CD4-positive, alpha-beta T cell treated with Interleukin-15 for 4 hours (primary cell): Measurements from ENCODE around the gene TNFRSF25.
"Not testable (repeated sequence)": the region's sequence is repeated elsewhere in the genome, so short reads cannot be mapped to it uniquely, and the experiment has no call there.

Experiments
- DNase-seq: peaks from one replicate; pipeline ENCODE4 v3.0.0-alpha.2; 2020; ENCODE audit warnings: low spot score

The TNFRSF25 gene

DNA sequence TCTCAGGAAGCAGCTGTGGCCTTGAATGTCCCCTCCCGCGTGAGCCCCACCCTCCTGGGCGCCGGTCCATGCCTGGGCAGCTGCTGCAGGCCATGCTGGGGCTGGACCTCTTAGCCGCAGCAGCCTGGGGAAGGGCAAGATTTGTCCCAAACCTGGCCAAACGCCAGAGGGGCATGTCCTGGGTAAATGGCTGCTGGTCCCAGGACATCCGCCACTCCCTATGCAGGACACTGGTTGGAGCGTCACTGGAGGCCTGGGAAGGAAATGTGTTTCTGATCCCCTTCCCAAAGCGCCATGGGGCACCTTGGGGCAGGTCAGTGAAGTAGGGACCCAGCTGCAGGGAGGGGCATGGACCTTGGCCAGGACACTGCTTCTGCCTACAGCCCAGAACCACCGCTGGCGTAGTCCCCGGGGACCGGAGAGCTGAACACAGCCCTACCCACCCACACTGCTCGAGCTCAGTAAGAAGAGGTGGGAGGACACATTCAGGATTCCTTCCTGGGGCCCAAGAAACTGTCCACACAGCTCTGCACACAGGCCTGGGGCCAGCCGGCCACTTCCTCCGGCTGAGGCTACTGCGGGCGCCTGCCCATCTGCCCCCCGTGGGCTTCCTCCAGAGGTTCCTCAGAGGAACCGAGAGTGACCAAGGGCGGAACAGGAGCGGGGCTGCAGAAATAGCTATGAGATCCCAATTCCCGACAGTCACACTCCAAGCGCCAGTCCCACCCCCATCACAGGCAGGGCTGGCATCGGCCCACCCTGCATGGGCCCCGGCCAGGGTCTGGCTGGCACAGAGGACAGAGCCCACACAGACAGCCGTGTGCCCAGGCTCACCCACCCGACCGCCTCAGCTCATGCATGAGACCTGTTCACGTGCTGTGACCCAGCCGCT is 36.3 kb upstream of the TNFRSF25 start:
- DNase-seq = no peak

DNA sequence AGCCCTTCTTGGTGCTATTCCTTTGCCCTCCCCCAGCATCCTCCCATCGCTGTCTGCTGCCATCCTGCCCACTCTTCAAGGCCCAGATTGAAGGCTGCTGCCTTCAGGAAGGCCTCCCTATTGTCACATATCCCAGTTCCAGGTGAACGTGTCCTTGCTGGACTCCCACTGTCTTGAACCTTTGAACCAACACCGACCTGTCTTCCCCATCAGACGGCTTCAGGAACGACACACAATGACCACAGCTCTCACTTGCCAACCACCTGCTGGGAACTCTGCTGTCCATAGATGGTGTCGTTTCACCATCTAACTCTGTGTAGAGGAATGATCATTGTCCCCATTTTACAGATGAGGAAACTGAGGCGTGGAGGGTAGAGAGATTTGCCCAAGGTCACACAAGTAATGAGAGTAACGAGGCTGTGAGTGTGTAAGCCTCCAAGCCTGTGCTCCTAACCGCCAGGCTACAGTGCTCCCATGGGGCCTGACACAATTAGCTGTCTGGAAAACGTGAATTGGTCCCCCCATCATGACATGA is 35.4 kb upstream of the TNFRSF25 start:
- no peak for DNase-seq

- DNase-seq = no peak
Observed at GRCh38 chr1:6500544-6501278, 34.7 kb upstream of the TNFRSF25 start.

DNA sequence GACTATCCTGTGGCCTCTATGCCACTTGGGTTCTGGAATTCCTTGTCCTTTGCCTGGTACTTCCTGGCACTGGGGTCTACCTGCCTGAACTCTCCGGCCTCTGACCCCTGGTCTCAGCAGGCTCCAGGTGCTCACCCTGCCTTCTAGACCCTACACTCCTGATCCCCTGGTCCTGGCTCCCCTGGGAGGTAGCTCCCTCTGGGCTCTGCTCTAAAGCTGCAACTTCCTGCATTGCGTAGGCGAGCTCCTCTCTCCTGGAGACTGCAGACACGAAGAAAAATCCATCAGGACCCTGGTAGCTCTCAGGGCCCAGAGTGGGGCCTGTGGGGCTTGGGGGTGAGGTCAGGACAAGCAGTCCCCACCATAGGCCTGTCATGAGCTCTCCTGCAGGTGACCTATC is 33.3 kb upstream of the TNFRSF25 start:
- DNase-seq = no peak

DNA sequence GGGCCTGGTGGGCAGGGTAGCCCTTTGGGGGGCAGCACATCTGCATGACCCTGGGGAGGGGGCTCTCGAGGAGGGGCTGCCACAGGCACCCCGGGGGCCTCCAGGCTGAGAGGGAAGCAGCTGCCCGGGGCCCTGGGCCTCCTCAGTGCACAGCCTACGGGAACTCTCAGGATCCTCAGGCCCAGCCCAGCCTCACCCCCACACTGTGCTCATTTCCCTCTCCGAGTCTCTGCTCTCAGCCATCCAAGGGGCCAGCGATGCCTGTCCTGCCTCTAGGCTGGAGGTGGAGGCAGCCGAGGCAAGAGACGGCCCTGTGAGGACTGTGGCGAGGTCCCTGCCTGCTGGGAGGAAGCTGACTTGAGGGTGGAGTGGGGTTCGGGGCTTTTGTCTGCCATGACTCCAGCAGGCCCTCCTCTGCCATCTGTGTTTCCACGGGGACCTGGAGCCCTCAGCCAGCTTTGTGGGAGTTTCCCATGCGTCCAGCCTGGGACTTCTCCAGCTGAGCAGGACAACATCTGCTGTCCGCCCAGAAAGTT is 32.7 kb upstream of the TNFRSF25 start:
- no peak for DNase-seq

DNA sequence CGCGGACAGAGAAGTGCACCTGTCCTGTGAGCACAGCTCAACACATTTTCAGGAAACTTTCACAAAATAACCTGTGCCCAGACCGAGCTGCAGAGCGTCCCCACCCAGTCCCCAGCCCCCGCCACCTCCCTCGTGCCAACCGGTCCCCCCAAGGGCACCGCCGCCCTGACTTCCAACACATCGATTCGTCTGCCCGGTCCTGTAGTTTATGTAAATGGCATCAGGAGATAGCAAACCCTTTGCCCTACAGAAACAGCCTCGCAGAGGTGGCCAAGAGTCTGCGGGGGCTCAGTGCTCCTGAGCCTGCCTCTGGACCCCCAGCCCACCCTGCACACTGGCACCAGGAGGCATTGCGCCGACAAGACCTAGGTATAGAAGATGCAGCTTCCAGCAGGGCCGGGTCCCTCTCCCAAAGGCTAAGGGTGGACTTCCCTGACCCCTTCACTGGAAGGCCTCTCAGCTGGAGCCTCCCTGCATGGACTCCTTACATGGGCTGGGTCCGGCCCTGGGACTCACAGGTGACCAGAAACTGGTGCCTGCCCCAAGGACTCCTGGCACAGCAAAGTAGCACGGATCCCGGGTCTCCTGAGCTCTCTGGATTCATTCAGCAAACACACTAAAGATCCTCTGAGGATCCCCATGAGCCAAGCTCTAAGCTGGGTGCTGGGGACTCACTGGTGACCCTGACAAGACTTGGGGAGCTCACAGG is 32.0 kb upstream of the TNFRSF25 start:
- DNase-seq = no peak

GRCh38 chr1:6497215-6497866 is 31.4 kb upstream of the TNFRSF25 start:
- peak; percentile 40 for DNase-seq

DNA sequence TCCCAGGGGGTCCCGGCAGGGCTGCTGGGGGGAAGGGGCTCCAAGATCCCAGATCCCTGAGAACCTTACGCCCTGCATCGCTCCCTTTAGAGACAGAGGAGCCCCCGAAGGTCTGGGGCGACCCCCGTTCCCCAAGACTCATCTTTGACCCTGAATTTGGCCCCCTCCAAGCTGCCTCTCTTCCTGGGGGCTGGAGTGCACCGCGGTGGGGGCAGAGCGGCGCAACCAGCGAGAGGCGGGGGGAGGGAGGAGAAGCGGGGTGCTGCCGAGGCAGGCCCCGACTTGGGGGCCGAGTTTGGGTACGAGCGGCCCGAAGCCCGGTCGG is 30.9 kb upstream of the TNFRSF25 start:
- DNase-seq = no peak

DNA sequence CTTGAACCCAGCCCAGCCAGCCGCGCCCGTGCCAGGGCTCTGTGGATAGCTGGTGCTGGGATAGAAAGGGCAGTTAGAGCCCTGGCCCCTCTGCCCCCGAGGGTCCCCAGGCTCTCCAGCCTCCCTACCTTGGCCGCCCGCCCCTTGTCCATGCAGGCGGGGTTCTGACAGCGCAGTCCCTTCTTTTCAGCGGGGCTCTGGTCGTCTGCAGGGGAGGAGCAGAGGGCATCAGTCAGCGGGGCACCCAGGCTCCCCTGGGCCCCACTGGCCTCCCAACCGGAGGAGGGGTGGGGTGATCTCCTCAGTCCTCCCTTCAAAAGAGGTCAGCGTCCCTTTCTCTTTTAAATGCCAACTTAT is 30.4 kb upstream of the TNFRSF25 start:
- no peak for DNase-seq

- no peak for DNase-seq
Observed at GRCh38 chr1:6495540-6496364, 29.8 kb upstream of the TNFRSF25 start.

- no peak for DNase-seq
Observed at GRCh38 chr1:6495041-6495441, 29.1 kb upstream of the TNFRSF25 start.

- DNase-seq = no peak
Observed at GRCh38 chr1:6494627-6495026, 28.7 kb upstream of the TNFRSF25 start.

DNA sequence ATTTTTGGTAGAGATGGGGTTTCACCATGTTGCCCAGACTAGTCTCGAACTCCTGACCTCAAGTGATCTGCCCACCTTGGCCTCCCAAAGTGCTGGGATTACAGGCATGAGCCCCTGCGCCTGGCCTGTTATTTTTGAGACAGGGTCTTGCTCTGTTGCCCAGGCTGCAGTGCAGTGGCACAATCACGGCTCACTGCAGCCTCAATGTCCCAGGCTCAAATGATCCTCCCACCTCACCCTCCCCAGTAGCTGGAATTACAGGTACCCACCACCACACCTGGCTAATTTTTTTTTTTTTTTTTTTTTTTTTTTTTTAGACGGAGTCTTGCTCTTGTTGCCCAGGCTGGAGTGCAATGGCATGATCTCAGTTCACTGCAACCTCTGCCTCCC is 27.9 kb upstream of the TNFRSF25 start:
- not testable (repeated sequence) for DNase-seq

DNA sequence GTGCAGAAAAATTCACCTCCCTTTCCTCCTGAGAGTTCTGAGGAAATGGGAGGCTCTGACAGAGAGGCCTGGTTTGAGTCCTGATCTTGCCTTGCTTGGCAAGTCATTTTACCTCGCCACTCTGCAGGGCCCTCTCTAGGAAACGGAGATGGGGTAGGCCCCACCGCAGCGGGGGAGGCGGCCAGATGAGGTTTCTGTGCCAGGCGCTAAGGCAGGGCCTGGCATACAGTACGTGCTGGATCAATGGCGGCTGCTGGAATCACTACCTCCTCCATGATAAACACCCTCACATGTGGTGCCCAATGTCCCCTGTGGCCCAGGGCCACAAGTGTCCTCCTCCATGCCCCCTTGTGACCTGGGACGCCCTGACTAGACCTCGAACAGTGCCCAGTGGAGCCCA is 26.0 kb upstream of the TNFRSF25 start:
- DNase-seq = no peak

DNA sequence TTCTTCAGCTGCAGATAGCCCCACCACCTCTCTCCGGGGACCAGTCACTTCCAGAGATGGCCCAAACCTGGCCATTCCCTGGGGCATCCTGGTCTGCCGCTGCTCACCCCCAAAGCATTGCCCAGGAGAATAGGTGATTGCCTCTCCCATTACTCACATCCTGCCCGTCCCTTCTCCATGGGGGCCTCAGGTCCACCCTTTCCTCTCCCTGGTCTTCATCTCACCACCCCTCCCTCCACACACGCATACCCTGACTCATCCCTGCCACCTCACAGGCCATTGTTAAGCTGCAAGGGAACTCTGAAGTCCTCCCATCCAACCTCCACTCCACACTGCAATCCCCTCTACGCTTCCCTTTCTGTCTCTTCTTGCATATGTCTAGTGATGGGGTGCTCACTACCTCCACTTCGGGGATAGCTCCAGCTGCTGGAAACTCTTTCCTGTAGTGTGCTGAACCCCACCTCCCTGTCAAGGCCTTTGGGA is 25.5 kb upstream of the TNFRSF25 start, which contains the start of gene PLEKHG5:
Gene PLEKHG5, minus strand, starts transcription at position 188 of the 483 bp plus-strand sequence. CDS start 14,096 bp downstream, outside the sequence.
- no peak for DNase-seq

DNA sequence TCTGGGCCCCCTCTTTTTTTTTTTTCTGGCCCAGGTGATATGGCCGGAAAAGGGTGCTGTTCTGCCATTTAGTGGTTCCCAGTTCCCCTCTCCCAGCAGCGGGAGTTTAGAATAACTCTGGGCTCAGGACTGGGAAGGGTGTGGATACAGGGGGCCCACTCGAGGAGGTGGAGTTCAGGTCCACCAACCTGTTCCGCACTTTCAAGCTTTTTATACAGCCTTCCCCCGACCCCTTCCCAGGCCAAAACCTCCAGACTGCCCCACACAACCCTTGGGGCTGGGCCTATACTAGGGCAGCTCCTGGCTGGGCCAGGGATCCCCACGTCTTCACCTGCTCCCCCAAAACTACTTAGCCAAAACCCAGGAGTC is 25.1 kb upstream of the TNFRSF25 start:
- no peak for DNase-seq

DNA sequence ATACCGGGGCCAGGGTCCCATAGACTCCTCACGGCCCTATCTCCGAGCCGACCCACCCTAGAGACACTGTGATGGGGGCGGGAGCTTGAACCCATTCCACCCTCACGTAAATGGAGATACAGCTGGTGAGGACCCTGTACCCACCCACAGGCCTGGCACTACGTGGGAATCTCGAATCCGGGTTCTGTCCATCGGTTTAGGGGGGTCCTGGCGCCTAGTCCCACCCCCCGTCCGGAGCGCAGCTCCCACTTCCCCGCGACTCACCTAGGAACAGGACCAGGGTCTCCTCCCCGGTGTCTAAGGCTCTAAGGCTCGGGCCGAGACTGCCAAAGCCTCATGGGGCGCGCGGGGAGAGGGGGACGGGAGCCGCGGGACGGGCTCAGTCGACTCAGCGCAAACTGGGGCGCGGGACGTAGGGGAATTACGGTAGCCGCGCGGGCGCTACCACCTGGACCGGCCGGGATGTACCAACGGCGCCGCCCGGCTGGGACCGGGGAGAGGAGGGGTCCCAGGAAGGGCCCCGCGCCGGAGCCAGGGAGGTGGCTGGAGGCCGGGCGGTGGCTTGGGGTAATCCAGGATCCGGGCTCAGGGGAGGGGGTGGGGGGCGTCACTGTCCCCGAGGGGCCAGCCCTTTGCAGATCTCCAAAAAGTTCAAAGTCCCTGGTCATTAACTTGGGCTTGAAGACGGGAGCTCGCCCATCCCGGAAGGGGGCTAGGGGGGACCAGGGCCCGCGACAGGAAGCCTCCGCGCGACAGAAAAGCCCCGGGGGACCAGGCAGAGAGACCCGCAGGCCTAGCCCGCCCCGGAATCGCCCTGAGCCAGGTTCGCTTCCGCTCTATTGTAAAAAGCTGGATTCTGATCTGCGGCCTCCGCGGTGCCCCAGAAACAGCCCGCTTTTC is 24.5 kb upstream of the TNFRSF25 start:
- peak; percentile 42 for DNase-seq

GRCh38 chr1:6489799-6490180 is 23.8 kb upstream of the TNFRSF25 start:
- DNase-seq = peak; percentile 79

GRCh38 chr1:6489383-6489765 is 23.4 kb upstream of the TNFRSF25 start:
- DNase-seq = no peak
